COLO829 (cell line): ENCODE data around the gene ERP27.

Source experiments
- DNase-seq: peaks from one replicate; pipeline ENCODE4 v3.0.0; 2012; ENCODE audit warnings: low spot score

Gene ERP27

GRCh38 chr12:14938301-14938700 is at the start of gene ERP27:
ERP27 (minus strand) TSS chr12:14938537; CDS start chr12:14938508, 29 bp downstream.
- DNase-seq, result no peak

DNA sequence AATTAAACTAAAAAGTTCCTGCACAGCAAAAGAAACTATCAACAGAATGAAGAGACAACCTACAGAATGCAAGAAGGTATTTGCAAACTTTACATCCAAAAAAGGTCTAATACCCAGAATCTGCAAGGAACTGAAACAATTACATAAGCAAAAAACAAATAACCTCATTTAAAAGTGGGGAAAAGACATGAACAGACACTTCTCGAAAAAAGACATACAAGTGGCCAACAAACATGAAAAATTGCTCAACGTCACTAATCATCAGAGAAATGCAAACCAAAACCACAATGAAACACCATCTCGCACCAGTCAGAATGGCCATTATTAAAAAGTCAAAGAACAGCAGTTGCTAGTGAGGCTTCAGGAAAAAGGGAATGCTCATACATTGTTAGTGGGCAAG is 49.7 kb upstream of the ERP27 start:
- DNase-seq, result no peak

GRCh38 chr12:14986449-14986848 is 48.1 kb upstream of the ERP27 start:
- no peak for DNase-seq

DNA sequence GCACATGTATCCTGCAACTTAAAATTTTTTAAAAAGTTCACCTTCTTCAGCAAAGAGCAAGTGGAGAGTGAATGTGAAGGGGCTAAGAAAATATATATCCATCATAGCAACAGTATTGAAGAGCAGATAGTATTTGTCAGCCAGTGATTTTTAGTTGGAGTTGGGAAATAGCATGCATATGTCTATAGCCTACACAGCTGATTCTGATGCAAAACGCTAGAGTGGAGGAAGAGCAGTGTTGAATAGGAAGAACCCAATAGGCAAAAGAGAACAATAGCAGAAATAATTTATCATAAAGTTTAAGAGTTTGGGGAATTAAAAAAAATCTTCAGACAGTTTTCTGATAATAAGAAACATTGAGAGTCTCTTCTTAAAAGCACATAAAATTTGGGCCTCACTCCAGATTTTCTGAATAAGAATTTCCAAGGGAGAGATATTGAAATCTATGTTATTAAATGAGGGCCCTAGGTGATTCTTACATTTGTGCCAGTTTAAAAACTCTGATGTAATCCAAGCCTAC is 46.5 kb upstream of the ERP27 start:
- no peak for DNase-seq

GRCh38 chr12:14984036-14984435 is 45.7 kb upstream of the ERP27 start:
- peak; percentile 76 for DNase-seq

GRCh38 chr12:14982991-14983390 is 44.7 kb upstream of the ERP27 start:
- DNase-seq, result no peak

GRCh38 chr12:14982562-14982961 is 44.2 kb upstream of the ERP27 start:
- no peak for DNase-seq

GRCh38 chr12:14981049-14981448 is 42.7 kb upstream of the ERP27 start:
- DNase-seq, result no peak

DNA sequence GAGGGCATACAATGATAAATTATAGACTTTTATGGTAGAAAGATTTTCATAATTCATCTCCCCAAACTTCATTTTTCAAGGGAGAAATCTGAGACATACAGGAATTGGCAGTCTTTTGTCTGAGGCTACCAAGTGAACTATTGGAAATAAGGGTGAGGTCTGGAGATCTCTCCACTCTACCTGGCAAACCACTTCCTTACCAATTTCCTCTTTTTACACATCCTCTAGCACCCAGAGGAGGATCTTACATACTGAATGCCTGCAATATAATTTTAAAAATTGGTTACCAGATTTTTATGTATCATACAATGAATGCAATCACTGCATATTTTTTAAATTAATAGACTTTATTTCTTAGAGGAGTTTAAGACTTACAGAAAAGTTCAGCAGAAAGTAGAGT is 41.1 kb upstream of the ERP27 start:
- DNase-seq, result no peak

DNA sequence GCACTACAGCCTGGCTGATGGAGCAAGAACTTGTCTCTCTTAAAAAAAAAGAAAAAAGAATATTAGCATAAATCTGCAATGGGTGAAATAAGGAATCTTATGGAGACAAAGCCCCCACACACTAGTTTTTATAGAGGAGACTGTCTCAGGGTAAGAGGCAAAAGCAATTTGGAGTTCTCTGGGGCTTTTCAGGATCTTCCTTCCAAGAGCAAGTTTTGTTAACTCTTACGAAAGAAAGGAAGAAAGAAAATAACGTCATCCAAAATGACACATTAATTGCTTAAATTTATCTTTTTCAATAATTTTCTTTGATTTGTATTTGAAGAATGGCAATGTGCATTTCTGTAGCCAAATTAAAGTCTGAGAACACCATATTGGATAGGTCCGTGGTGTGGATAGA is 38.3 kb upstream of the ERP27 start:
- DNase-seq, result no peak

GRCh38 chr12:14975457-14975856 is 37.1 kb upstream of the ERP27 start:
- no peak for DNase-seq

GRCh38 chr12:14974633-14975032 is 36.3 kb upstream of the ERP27 start:
- no peak for DNase-seq

DNA sequence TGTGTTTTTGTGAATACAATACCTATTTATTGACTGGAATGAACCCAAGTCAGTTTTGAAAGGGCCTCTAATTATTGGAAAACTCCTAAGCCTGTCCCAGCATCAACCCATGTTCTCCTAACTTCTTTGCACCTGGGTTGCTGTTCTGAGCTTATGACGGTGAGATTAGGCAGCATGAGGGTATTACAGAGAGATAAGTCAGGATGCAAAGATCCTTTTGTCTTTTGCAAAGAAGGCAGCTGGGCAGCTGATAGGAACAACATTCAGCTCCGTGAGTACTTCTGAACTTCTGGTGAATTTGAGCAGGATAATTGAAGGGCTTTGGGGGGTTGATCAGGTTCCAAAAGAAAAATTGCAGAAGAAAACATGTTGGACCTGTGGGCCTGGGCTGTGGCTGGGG is 34.5 kb upstream of the ERP27 start, which contains the start of gene PDE6H:
TSS of gene PDE6H (plus strand) at position 227 of the 400 bp plus-strand sequence. CDS start 4,971 bp downstream, outside the sequence.
- no peak for DNase-seq

DNA sequence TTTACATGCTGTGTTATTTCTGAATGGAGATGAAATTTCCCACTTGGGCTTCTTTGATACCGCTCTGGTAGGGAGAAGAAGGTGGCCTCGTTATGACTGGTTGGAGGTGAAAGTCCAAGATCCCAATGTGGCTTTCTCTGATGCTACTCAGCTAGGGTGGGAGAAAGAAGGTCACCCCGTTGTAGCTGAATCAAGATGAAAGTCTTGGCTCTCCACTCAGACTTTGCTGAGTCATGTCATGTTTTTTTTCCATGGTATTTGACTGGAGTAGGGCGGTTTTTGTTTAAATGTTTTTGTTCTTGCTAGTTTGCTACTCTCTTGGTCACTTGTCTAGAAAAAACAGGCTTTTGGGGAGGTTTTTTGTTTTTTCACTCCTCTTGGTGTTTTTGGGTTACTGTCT is 32.1 kb upstream of the ERP27 start:
- no peak for DNase-seq

- no peak for DNase-seq
Measured at GRCh38 chr12:14968478-14968877, 30.1 kb upstream of the ERP27 start.

DNA sequence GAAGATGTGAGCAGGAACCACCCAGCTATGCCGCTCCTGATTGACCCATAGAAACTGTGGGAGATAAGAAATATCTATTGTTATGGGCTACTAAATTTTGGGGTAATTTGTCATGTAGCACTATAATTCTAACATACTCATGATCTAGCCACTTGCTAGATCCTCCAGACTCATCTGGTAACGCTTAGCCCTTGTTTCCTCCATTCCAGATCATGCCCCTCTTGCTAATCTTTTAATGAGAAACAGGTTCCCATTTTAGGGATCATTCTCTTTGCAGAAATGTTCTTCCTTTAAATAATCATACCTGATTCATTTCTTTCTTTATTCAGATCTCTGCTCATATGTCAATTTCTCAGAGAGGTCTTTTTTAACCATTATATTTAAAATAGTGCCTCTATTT is 26.9 kb upstream of the ERP27 start:
- no peak for DNase-seq

DNA sequence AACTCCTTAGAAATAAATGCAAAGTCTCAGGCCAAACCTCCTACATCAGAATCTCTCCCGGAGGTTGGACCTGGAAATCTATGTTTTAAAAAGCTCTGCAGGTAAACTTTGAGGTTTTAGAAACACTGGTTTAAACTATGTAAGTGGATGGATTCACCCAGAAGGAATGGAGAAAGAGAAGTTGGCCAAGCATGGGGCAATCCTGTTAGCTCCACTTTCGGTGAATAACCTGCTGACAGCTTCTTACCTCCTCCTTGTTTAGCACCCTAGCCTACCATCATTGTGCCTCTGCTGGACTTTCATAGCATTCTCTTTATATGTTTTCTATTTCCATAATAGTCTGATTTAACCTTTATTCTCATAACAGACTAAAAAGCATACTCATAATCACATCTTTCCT is 26.1 kb upstream of the ERP27 start:
- DNase-seq, result no peak

DNA sequence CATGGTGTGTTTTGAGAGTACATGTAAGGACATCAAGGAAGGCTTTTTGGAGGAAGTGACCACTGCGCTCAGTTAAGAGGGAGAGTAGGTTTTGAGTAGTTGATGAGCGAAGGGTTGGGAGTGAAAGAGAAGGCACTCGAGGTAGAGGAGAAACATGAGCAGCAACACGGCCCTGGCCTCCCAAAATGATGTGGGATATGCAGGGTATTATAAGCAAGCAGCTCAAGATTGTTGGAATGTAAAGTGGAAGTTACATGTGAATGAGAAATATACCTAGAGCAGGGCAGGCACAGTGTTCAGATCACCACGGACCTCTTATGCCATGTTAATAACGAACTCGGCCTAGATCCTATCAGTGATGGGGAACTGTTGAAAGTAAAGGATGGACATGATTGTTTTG is 25.2 kb upstream of the ERP27 start:
- no peak for DNase-seq

DNA sequence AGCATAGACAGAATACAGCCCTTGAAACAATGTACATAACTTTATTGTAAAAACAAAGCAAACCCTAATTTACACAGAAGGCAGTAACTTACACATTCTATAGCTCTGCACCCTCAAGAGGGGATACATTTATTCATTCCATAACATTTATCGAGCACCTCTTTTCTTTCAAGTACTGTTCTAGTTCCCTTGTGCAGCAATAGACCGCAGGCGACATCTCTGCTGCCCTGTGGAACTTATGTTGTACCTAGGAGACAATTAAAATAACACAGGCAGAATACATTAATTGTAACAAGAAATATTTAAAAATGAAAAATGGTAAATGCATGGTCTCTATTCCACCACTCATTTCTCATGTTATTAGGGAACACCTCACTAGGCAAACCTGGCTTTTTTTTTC is 24.5 kb upstream of the ERP27 start:
- no peak for DNase-seq

DNA sequence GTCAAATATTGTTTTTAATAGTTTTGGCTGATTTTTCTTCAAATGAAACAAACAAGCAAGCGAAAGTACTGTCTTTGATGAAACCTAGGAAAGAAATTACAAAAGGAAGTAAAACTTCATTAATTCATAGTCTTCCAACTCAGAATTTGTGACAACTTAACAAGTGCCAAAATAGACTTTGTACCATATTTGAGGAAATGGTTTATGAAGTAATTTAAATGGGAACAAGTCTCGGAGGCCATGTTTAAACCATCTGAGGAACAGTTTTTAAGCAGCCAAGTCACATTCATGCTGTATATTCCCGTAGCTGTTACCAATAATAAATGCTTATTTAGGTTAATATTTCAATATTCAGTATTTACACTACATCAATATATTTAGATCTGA is 23.8 kb upstream of the ERP27 start:
- no peak for DNase-seq

GRCh38 chr12:14961466-14962152 is 23.3 kb upstream of the ERP27 start, which contains the start of gene ARHGDIB:
ARHGDIB (minus strand) TSS chr12:14961601; CDS start chr12:14950712, 10,889 bp downstream.
- no peak for DNase-seq

DNA sequence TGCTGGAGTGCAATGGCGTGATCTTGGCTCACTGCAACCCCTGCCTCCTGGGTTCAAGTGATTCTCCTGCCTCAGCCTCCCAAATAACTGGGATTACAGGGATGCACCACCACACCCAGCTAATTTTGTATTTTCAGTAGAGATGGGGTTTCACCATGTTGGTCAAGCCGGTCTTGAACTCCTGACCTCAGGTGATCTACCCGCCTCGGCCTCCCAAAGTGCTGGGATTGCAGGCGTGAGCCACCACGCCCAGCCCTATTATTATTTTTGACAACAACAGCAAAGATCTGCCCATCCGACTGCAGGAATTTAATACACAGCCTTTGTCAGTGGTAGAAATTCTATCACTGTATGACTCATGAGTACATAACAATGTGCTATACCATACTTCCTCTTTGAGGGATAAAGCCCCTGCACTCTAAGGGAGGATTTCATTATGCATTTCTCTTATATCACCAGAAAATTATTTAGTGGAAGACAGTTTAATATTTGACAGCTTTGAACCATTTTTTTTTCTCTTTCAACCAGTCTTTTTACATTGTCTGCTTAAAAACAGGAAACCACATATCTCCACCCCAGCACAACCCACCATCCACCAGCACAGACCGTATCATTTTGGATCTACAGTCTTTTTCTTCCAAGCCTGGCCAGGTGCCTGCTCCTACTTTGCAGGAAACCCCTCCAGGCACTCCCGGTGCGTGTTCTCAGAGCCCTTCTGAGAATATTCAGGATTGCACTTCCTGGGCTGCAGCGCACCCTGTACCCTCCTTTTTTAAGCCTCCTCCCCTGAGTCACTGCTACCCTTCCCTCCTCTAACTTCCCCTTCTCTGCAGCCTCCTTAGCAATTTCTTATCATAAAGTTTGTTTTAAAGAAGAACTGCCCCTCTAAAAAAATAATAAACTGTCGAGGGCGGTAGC is 22.5 kb upstream of the ERP27 start:
- DNase-seq, result no peak

DNA sequence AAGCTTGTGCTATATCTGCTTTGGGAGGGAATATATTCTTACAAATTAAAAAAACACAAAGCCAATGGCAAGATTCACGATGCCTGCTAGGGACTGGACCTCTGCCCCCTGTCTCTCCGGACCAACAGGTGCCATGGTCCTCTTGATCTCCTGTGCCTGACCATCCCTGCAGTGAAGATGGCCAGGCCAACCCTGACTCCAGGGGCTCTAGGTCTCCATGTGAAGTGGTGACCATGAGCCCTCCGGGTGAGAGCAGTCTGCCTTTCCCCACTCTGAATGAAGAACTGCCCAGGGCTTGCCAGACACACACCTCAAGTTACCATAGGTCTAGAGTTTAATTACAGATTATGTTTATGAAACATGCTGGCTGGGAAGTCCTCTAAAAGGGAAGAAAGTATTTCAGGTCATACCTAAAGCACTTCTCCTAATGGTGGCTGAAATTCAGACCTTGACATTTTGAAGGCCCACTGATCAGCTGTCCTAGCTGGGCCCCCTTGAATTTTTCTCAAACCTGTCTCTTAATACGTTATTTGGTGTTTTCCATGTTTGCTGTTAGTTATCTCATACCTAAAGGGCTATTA is 21.7 kb upstream of the ERP27 start:
- DNase-seq, result no peak
